Thoracic aorta (tissue), 2 donors: Measurements from ENCODE around the gene CDK5R1. TPM values are rescaled to one million over a fixed set of nuclear protein-coding genes. Genes with fewer than 3 reads are reported as not detected.
"Not testable (repeated sequence)": the region's sequence is repeated elsewhere in the genome, so short reads cannot be mapped to it uniquely, and the experiment has no call there.

Experiments used
- ATAC-seq: fragments of 150-250 bp; one replicate; pipeline ENCODE4 v1.8.0; 2017; ENCODE audit warnings: low read depth; ENCODE audit not compliant: insufficient number of reproducible peaks, low FRiP score
- DNase-seq: peaks from one replicate; pipeline ENCODE4 v3.0.0-alpha.2; 2020; ENCODE audit warnings: low spot score
- H3K27ac ChIP-seq, 2 donors: fragments of 200-600 bp; sonication (generic); 1 replicate in 1 of 2; 2 replicates in 1 of 2; pipeline ENCODE4 v1.5.1; 2016; ENCODE audit warnings: mild to moderate bottlenecking in 2 of 2, moderate library complexity in 2 of 2
- H3K27me3 ChIP-seq: fragments of 200-600 bp; sonication (generic); replicated peaks from 2 replicates; pipeline ENCODE4 v1.6.0; 2016; ENCODE audit warnings: mild to moderate bottlenecking; ENCODE audit not compliant: insufficient read depth
- H3K36me3 ChIP-seq: fragments of 200-600 bp; sonication (generic); one replicate; pipeline ENCODE4 v1.5.1; 2016
- H3K4me1 ChIP-seq, 2 donors: fragments of 200-600 bp; sonication (generic); 1 replicate in 1 of 2; 2 replicates in 1 of 2; pipeline versions ENCODE4 v1.5.1 to v1.6.0; 2016; ENCODE audit warnings: low read depth in 2 of 2, mild to moderate bottlenecking in 1 of 2; ENCODE audit not compliant: control insufficient read depth in 1 of 2
- H3K4me3 ChIP-seq: fragments of 200-600 bp; sonication (generic); 2 replicates; pipeline ENCODE4 v1.5.1; 2016; ENCODE audit warnings: mild to moderate bottlenecking
- H3K9me3 ChIP-seq: fragments of 200-600 bp; sonication (generic); 2 replicates; pipeline ENCODE4 v1.5.1; 2016
- CTCF ChIP-seq: fragments of 200-600 bp; sonication (generic); IDR thresholded peaks from one replicate; pipeline ENCODE4 v1.5.1; 2019; ENCODE audit warnings: antibody characterized with exemption
- total RNA-seq, 2 donors: library from RNA; depleted of rRNA; stranded (reverse); fragments of >200 nt; gene quantifications; one replicate each; pipeline versions ENCODE4 v1.1.0 to v1.2.3, GENCODE V29; 2016

CDK5R1 gene
- total RNA-seq, 2 donors from 2014 or later, result 1.1 to 2.6 TPM

GRCh38 chr17:32520104-32520701 lies 33.4 kb downstream of the CDK5R1 start:
- ATAC-seq (no peak), DNase-seq (no peak)
- no peaks in the 10 kb centered on the region for H3K27me3 ChIP-seq
- H3K9me3 ChIP-seq, result no peaks in the 10 kb centered on the region
- H3K4me1 ChIP-seq, result peaks cover 7 to 16% of the 10 kb centered on the region in 2 donors
- peak overlapping the region; percentile 71 for H3K4me3 ChIP-seq
- no peak overlapping the region for H3K27ac ChIP-seq
- H3K36me3 ChIP-seq, result no peaks in the 10 kb centered on the region
- TF ChIP-seq CTCF, result no peak

GRCh38 chr17:32520737-32521404 lies 34.1 kb downstream of the CDK5R1 start:
- no peaks in the 10 kb centered on the region for H3K9me3 ChIP-seq
- H3K27me3 ChIP-seq, result no peaks in the 10 kb centered on the region
- H3K4me1 ChIP-seq, result peaks cover 7 to 23% of the 10 kb centered on the region in 2 donors
- H3K4me3 ChIP-seq, result no peak overlapping the region
- ATAC-seq (no peak), DNase-seq (no peak)
- no peaks in the 10 kb centered on the region for H3K36me3 ChIP-seq
- no peak for TF ChIP-seq CTCF
- H3K27ac ChIP-seq, result no peak overlapping the region

GRCh38 chr17:32523017-32523680 lies 36.4 kb downstream of the CDK5R1 start:
- DNase-seq (no peak), ATAC-seq (no peak)
- Histone ChIP-seq H3K4me1 (peaks cover 7 to 24% of the 10 kb centered on the region in 2 donors), H3K4me3 (no peak overlapping the region), H3K27me3 (no peaks in the 10 kb centered on the region), H3K36me3 (peaks cover 4% of the 10 kb centered on the region), H3K27ac (no peak overlapping the region), H3K9me3 (no peaks in the 10 kb centered on the region)
- no peak for TF ChIP-seq CTCF

- no peaks in the 10 kb centered on the region for H3K27me3 ChIP-seq
- no peak for TF ChIP-seq CTCF
- peaks cover 12% of the 10 kb centered on the region for H3K36me3 ChIP-seq
- DNase-seq (no peak), ATAC-seq (no peak)
- no peaks in the 10 kb centered on the region for H3K9me3 ChIP-seq
- peaks cover 7 to 20% of the 10 kb centered on the region in 2 donors for H3K4me1 ChIP-seq
- no peak overlapping the region for H3K27ac ChIP-seq
- no peak overlapping the region for H3K4me3 ChIP-seq
Observed at GRCh38 chr17:32523827-32524552, 37.2 kb downstream of the CDK5R1 start.

- Histone ChIP-seq H3K4me1 (peaks cover 7 to 18% of the 10 kb centered on the region in 2 donors), H3K36me3 (peaks cover 13% of the 10 kb centered on the region)
- H3K27ac ChIP-seq, DNase-seq, ATAC-seq, H3K9me3 ChIP-seq, H3K27me3 ChIP-seq, H3K4me3 ChIP-seq: not testable (repeated sequence)
Observed at GRCh38 chr17:32524553-32524880, 37.7 kb downstream of the CDK5R1 start.
